GM21381 (cell line): ENCODE data around the gene ATP11A.
A peak's percentile ranks its signal among the peaks of the same experiment; 100 is the strongest.

Experiments
- ATAC-seq: cut with Tn5 transposase; IDR thresholded peaks from one replicate; pipeline ENCODE4 v1.9.1; 2021; ENCODE audit warnings: mild to moderate bottlenecking, moderate library complexity; ENCODE audit not compliant: unreplicated experiment

The ATP11A gene

DNA sequence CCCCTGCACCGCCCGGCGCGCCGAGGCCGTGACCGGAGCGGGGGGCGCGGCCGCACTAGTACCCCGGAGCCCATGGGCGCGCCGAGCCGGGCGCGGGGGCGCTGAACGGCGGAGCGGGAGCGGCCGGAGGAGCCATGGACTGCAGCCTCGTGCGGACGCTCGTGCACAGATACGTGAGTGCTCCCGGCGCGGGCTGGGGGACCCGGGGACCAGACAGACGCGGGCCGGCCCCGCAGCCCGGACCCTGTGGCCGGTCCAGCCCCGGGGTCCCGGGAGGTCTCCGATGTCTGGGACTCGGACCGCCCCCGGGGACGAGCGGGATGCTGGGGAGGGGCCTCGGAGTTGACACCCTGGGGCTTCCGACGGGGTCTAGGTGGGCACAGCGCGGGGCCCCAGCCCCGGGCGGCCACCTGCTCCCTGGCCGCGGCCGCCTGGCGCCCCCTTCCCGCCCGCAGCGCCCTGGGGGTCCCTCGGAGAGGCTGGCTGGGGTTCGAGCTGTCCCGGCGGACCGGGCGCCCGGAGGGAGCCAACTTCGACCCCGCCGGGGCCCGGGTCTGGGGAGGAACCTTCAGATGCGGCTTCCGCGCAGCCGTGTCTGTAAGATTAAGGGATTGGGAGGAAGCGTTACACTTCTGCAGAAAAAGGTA is 568 bp downstream of the ATP11A start:
- peak; percentile 26 for ATAC-seq

DNA sequence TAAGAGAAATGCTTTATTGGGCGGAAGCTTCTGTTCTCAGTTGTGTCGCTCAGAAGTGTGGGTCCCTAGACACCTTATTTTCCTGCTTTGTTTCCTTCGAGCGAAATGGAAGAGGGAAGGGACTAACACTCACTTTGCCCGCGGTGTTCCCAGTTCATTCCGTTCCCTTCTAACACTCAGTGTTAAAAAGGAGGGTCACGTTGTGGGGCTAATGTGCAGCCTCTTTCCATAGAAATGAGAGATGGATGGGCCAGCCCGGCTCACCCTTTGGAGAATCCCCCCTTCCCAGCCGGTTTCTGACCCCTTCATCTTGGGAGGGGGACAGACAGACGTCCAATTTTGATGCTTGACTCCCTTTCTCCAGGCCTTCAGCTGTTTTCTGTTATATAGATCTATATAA is 2.3 kb downstream of the ATP11A start:
- no peak for ATAC-seq

DNA sequence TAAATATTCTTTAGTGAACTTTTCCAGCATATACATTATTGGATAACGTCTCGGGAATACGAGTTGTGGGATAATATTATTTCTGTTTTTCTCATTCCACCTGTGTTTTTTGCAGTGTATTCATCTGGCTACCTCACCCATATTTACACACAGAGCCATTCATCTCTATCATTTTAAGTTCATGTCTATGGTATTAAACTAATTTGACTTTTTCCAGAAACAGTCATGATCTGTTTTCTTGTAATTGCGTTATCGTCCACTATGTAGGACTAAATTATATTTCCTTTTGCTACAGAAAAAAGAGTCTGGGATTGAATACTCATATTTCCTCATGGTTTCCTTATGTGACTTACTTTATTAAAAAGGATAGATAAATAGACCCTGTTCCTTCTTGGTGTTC is 2.7 kb downstream of the ATP11A start:
- no peak for ATAC-seq

GRCh38 chr13:112693831-112694497 is 4.1 kb downstream of the ATP11A start:
- ATAC-seq = no peak

- ATAC-seq = no peak
These were observed 5.3 kb downstream of the ATP11A start for GRCh38 chr13:112695121-112695520.

- ATAC-seq = no peak
These were observed 6.4 kb downstream of the ATP11A start for GRCh38 chr13:112696001-112696868.

DNA sequence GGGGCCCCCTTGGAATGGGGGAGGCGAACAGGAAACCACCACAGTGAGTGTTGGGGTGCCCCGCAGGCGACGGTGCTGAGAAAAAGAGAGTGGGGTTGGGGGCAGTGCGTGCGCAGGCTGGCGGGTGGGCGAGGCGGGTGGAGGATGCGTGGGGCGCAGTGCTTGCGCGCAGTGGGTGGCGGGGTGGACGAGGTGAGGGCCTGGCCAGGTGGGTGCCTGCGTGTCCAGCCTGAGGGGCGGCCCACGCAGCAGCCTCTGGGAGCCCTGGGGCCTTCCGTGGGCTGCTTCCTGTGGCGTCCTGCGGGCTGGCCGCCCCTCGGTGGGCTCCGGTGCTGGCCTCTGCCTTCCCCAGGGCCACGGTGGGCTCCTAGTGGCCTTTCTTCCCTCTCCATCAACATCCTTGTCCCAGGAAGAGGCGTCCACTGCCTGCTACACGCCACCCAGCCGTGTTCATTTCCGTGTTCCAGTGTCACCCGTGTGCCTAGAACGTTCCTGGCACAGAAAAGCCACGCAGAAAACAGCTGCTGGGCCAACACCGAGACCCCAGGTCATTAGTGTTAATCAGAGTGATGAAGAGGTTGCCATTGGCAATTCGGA is 7.1 kb downstream of the ATP11A start:
- no peak for ATAC-seq

GRCh38 chr13:112697756-112698655 is 8.2 kb downstream of the ATP11A start:
- ATAC-seq = no peak

GRCh38 chr13:112699322-112699918 is 9.6 kb downstream of the ATP11A start:
- ATAC-seq = no peak

GRCh38 chr13:112700291-112701060 is 10.6 kb downstream of the ATP11A start:
- ATAC-seq = no peak

DNA sequence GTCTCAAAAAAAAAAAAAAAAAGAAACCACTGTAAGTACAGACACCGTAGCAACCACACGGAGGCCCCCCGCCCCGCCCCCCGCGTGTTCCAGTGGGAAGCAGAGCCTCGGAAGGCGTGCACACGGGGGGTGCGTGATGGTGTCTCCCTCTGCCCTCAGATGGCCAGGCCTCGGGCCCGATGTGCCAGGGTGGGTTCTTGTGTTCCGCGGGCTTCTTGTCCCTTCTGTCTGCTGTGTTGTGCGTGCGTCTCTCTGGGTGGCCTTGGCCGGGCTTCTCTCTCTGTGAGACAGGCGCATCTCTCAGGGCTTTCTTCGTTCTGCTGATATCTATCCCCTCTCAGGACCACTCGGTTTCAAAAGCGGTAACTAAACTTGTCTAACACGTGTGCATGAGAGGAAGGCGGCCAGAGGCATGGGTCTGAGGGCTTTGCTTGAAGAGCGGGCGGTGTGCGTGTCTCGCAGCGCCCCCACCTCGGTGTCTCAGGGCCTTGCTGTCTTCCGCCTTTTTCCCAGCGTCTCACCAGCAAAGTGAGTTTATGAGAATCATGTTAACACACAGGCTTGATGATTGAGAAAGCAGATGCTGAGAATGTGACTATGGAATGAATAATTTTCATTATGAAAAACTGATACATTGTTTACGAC is 12.6 kb downstream of the ATP11A start:
- ATAC-seq = no peak

- no peak for ATAC-seq
These were observed 13.1 kb downstream of the ATP11A start for GRCh38 chr13:112702986-112703379.

- no peak for ATAC-seq
These were observed 13.8 kb downstream of the ATP11A start for GRCh38 chr13:112703449-112704284.

- ATAC-seq = no peak
These were observed 14.7 kb downstream of the ATP11A start for GRCh38 chr13:112704308-112705145.

DNA sequence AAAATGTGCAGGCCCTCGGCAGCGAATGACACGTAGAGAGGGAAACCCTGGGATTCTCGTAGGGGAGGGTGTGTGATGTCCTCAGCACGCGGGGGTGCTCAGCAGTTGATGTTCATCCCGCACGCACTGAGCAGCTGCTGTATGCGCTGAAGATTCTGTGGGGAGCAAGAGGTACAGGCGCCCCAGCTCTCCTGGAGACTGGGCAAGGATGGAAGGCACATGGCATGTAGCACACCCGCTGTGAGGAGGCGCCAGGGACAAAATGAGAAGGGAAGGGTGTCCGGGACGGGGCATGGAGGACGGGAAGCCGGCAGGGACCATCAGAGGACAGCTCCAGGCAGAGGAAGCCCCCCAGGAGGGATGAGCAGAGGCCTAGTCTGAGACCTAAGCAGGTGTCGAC is 15.4 kb downstream of the ATP11A start:
- no peak for ATAC-seq

GRCh38 chr13:112706171-112706570 is 16.3 kb downstream of the ATP11A start:
- ATAC-seq = no peak
